Measurements from ENCODE around the gene ARHGEF6.

ARHGEF6 gene

DNA sequence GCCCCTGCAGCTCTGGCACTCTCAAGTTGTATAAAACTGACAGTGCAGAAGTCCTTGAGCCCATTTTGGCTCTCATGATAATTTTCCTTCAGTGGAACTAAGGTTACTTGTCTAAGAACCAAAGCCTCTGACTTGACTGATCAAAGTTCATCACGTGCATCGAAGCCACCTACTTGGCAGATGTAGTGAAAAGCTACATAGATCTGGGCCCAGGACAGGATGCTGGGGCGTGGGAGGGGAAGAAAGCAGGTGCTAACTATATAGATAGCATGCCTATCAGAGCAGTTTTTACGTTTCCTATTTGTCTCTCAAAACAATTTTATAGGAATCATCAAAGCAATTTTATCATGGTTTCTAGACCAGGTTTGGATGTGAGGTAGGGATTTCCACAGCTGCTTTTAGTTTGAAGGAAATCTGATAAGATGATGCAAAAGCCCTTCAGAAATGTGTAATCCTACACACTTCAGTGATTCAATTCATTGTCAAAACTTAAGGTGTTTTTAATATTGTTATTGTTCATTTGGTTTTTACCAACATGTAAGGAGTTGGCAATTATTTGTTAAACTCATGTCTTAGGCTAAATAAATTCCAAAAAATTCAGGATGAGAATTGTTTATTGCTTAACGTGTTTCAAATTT lies 134.0 kb downstream of the ARHGEF6 start:
- no peak for DNase-seq (ENCODE audit: low read depth)

DNA sequence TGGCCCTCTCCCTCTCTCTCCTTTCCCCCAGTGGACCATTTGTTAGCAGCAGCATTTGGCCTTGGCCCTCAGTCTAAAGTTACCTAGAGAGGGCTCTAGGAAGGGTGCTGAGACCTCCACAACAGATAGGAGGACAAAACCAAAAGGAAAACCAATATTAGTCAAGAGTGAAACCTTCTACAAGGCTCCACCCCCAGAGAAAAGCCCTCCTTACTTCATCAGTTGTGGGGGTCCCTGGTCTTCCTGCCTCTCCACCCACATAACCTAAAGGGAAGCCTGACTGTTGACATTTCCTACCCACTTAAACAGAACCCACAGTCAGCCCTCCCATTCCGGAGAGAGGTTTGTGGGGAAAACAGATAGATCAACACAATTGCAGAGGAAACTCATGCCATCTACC lies 137.5 kb downstream of the ARHGEF6 start:
- DNase-seq (ENCODE audit: low read depth), result no peak

DNA sequence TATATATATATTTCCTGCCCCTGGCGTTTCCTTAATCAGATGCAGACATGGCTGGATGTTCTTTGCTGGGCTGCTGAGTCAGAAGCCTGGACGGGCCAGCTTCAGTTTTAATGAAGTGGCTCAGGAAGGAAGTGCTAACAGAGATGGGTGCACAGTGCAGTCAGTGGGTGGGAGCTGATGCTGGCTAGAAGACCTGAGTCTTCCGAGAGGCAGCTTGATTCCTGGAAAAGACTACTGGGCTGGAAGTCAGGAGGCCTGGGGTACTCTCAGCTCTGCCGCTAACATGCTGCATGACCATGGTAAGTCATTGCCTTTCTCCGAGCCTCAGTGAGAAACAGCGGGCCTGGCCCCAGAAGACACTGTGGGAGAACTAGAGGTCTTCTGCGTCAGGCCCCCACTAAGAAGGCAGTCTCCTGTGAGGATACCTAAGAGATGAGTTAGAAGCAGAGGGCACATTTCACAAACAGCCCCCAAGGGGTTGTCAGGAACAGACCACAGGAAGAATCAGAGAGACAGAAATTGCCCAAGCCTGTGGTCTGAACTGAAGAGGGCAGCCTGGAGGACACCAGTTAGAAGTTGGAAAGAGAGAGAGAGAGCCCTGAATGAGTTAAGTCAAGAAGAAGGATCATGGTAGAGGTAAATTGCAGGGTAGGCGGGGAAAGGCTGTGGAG lies 141.1 kb downstream of the ARHGEF6 start:
- DNase-seq (ENCODE audit: low read depth), result no peak

DNA sequence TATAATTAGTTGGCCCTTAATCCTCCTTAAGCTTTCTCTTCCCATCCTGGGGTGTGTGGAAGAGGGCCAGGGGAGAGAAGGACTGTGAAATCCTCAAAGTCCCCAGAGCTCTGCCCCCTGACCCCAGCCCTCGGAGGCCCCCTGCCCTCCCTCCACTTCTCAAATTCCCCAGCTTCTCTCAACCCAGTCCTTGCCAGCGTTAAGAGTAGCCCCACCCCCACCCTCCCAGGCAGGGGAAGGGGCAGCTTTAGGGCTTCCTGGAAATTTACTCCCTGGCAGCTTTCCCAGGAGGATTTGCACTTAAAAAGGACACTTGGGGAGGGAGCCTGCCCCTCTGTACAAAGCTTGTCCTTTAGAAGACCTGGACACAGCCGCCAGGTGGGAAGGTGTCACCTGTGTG lies 144.6 kb downstream of the ARHGEF6 start:
- no peak for DNase-seq (ENCODE audit: low read depth)

DNA sequence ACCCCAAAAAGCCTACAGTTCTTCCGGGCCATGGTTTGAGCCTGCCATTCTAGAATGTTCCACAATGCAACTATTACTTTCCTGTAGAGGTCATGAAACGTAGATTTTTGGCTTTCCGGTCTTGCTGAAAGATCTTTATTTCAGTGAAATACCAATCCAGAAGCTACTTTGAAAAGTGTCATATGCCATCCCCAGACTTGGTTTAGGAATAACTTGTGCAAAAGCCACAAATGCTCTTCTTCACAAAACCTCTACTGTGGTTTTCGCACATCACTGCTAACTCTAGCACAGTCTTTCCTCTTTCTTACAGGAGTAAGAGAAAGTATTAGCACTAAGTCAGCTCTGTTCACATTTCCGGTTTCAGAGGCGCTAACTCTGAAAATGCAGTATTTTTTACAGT lies 145.5 kb downstream of the ARHGEF6 start:
- no peak for DNase-seq (ENCODE audit: low read depth)

DNA sequence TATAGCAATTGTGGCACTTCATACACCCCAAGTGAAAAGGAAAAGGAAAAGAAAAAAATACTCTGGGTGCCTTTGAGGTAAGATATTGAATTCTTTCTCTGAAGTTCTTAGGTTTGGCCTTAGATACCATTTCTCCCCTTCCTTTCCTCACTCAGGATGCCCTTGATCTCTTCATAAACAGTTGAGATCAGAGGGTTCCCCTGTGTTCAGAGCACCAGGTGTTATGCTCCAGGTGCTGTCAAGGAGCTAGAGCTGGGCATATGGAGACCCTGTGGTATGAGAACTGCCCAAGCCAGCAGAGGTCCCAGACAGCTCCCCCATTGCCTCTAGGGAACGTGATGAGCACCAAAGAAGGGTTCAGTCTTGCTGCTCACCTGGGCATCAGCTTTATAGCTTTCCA lies 149.9 kb downstream of the ARHGEF6 start:
- DNase-seq (ENCODE audit: low read depth), result no peak

DNA sequence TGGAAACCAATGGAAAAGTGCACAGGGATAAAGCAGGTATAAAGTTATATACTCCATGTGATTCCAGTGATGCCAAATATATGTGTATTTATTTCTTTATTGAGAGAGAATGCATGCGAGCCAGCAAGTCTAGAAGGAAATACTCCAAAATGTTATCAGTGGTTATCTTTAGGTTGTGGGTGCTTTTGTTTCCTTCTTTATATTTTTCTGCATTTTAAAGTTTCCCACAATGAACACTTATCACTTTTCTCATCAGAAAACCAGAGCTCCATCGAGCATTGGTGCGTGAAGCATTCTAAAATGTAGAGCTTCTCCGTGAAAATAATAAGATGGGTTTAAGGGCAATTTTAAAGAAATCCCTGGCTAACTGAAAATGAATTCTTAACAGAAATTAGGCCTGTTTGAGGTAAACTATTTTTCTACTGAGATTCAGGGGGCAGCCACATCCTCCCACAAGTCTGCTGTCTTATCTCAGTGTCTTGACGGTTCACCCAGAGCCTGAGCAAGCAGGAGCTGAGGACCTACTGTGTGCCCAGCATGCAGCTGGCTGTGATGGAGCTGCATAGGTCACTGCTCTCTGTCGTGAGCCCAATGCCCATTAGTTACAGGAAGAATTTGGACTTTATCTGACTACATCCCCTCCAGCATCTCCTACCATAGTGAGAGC lies 151.5 kb downstream of the ARHGEF6 start:
- DNase-seq (ENCODE audit: low read depth), result no peak

DNA sequence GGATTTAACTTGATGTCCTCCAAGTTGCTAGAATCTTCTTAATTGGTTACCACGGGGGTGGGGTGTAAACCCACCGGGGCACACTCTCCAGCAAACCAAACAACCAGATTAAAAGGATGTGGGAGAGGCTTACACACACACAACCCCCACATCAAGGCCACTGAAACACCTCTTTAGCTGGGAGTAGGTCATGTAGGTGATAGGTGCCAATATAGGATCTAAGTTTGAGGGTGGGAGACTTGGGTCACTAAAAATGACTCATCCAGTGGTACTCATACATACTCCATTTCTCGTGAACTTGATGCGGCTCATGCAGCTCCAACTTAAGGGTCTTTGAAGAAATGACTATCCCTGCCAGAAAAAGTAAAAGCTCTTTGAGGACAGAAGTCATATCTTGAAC lies 153.3 kb downstream of the ARHGEF6 start:
- DNase-seq (ENCODE audit: low read depth), result no peak

DNA sequence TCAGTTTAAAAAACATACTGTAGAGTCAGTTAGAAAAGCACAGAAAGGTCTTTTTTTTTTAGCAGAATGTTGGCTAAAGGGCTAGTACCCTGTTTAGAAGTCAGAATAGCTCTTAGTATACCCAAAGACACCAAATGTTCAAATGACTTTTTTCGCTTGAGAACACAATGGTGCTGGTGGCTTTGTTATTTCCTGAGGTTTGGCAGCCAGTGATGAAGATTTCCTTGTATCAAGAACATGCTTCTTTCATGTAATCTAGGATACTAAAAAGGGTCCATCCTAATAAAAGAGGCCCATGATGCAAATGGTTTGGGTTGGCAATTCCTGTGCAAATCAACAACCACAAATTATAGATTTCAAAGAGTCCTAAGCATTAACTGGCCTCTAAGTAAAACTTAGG lies 153.8 kb downstream of the ARHGEF6 start:
- DNase-seq (ENCODE audit: low read depth), result no peak

DNA sequence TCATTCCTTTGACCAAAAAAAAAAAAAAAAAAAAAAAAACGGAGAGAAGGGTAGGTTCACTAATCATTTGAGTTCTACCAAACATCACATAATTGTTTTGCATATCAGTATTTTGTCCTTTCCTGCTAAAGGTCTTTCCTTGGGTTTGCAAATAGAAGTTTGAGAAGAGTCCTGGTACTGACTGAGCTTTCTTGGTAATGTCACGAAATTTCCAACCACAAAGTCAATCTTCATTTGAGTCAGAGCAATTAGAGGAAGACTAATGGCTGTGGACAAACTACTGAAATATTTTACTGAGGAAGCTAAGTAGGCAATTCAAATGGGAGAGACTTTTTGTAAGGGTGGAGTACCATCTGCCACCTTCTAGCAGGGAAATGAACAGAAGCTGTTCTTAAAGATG lies 154.5 kb downstream of the ARHGEF6 start:
- no peak for DNase-seq (ENCODE audit: low read depth)

DNA sequence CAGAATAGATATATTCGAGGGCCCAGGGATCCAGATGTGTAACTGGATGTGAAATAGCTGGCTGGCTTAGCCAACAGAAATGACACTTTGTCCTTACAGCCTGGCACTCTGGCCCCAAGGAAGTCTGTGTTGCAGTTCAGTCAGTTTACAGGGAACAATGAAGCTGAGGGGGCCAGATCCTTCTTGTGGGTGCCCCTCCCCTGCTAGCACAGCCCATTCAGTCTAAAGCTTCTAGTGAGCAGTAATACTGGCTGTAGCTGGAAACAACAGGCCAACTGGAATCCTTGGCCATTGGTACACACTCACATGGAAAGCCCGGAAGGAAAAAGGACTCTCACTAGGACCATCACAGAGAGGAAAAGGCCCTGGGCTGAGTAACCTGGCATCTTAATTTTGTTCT lies 155.5 kb downstream of the ARHGEF6 start:
- DNase-seq (ENCODE audit: low read depth), result no peak

DNA sequence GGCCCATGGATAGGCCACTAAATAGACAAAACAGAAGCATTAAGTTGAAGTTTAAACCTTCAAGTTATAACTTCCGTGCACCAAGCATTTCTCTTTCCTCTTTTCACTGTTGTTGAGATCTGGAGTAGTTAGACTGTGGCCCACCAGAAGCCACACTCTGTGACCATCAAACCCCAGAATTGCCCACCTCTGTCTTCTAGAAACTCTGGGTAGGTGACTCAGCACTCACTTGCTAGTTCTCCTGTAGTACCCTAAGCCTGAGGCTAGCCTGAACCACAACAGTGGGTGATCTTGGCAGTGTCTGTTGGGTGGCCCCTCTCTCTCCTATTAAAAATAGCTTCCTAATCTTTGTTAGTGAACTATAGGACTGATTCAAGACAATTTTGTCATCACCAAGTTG lies 157.3 kb downstream of the ARHGEF6 start:
- no peak for DNase-seq (ENCODE audit: low read depth)

DNA sequence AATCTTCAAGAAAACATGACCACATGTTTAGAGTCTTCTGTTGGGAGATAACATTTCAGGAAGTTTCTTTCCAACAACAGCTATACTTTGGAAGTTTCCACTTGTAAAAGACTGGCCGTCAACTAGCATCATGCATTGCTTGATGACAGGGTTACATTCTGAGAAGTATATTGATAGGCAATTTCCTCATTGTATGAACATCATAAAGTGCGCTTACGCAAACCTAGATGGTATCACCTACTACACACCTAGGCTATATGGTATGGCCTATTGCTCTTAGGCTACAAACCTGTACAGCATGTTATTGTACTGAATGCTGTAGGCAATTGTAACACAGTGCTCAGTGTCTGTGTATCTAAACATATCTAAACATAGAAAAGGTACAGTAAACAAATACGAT lies 158.2 kb downstream of the ARHGEF6 start:
- no peak for DNase-seq (ENCODE audit: low read depth)

DNA sequence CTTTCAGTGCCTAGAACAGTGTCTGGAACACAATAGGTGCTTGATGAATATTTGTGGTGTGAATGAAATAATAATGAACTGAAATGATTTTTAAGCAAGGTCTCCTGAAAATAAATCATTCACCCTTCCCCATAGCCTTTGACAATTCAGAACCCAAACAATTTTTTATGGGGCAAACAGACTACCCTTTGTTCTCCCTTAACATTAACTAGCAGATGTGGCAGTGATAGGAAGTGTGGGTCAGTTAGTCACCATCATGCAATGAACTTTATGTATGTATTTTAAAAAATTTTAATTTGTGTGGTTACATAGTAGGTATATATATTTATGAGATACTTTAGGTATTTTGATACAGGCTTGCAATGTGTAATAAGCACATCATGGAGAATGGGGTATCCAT lies 160.0 kb downstream of the ARHGEF6 start:
- DNase-seq (ENCODE audit: low read depth), result no peak

DNA sequence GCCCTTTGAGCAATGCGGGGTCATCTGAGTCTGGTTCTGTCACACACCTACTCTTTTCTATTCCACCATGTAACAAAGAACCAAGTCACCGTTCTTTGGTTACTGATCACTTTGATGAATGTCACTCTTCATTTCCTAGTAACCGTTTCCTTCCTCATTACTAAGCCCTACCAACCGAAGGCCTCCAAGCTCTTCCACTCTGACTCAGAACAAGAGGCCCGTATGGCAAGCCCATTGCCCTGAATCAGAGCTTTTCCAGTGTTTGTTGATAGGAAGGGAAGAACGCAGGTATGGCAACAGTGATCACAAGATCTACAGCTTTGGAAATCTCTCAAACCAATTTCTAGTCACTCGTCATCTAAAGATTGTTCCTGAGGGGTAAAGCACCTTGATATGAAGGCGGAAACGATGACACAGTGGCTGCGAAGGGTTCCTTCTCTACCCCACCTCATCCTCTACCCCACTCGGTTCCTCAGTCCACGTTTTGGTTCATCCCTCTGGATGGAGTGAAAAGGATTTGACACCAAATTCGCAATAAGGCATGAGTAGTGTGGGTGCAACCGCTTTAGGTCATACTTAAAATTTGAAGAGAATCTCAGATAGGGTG lies 160.7 kb downstream of the ARHGEF6 start:
- no peak for DNase-seq (ENCODE audit: low read depth)

DNA sequence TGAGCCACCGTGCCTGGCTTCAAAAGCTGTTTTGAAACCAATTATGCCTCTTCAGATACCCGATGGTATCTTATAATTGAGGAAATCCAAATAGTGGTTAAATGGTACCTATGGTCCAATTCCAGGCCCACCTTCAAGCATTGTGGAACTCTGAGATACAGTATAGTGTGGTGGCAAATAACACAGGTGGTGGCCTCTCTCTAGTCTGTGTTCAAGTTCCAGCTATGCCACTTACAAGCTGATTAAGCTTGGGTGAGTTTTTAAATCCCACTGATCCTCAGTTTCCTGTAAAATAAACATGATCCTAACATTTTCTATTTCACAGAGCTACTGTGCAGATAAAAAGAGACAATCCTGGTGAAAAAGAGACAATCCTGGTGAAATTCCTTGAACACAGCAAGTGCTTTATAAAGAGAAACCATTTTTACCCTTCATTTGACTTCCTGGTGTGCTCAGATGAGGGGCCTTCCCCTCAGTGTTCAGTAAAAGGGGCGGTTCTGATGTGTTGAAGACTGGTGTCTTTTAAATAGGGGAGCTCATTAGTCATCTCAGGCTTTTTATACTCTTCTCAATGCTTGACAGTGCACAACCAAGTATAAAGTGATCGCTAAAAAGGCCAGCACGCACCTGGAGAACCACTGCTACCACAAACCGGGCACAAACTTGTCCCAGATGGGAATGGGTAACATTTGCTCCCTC lies 163.6 kb downstream of the ARHGEF6 start:
- DNase-seq (ENCODE audit: low read depth), result no peak
